Central memory CD8-positive, alpha-beta T cell (primary cell): Measurements from ENCODE around the gene DKKL1.
A peak's percentile ranks its signal among the peaks of the same experiment; 100 is the strongest.

ENCODE experiments used
- ATAC-seq: fragments of 150-1000 bp; cut with Tn5 transposase; replicated peaks from 2 replicates; pipeline ENCODE4 v1.10.0; 2022; ENCODE audit warnings: mild to moderate bottlenecking, moderate FRiP score, moderate number of reproducible peaks; ENCODE audit not compliant: poor library complexity, severe bottlenecking; ENCODE audit errors: extremely low read depth
- DNase-seq, 2 donors: peaks; one replicate each; pipeline ENCODE4 v3.0.0; 2021; ENCODE audit warnings: low spot score in 2 of 2
- H3K27ac Mint-ChIP-seq: one replicate; pipeline ENCODE4 v1.8.0; 2022; ENCODE audit warnings: low read depth, mild to moderate bottlenecking, moderate library complexity, mixed read lengths
- H3K27me3 Mint-ChIP-seq: one replicate; pipeline ENCODE4 v1.8.0; 2022; ENCODE audit warnings: mixed read lengths
- H3K36me3 Mint-ChIP-seq: one replicate; pipeline ENCODE4 v1.8.0; 2022; ENCODE audit warnings: mild to moderate bottlenecking, moderate library complexity, mixed read lengths; ENCODE audit not compliant: insufficient read depth
- H3K4me1 Mint-ChIP-seq: one replicate; pipeline ENCODE4 v1.8.0; 2022; ENCODE audit warnings: mixed read lengths
- H3K4me3 Mint-ChIP-seq: one replicate; pipeline ENCODE4 v1.8.0; 2022; ENCODE audit warnings: mild to moderate bottlenecking, moderate library complexity, mixed read lengths
- H3K9me3 Mint-ChIP-seq: one replicate; pipeline ENCODE4 v1.8.0; 2022; ENCODE audit warnings: mixed read lengths

DKKL1 gene

DNA sequence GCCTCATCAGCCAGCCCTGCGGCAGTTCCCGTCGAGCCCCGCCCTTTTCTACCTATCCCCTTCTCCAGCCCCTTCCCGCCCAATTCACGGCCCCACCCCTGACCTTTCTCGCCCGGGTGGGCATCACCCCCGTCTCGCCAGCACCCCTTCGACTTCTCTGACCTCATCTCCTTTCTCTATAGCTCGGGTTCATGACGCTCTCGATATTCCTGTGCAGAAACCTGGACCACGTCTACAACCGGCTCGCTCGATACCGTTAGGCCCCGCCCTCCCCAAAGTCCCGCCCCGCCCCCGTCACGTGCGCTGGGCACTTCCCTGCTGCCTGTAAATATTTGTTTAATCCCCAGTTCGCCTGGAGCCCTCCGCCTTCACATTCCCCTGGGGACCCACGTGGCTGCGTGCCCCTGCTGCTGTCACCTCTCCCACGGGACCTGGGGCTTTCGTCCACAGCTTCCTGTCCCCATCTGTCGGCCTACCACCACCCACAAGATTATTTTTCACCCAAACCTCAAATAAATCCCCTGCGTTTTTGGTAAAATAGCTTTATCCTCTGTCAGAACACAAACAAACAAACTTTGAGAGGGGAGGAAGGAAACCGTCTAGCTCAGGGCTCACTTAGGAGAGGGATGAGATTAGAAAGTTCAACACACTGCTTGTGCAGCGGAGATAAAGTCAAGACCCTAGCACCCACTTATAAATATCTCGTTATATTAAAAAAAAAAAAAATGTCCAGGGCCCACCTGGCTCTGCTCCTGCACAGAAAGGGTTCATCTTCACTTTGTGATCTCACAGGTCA, 23.4 kb upstream of the DKKL1 start:
- Mint-ChIP-seq H3K4me3 (peak overlapping the region; percentile 48), H3K27me3 (no peaks in the 10 kb centered on the region), H3K27ac (peak overlapping the region; percentile 74), H3K4me1 (peaks cover 66% of the 10 kb centered on the region), H3K9me3 (no peaks in the 10 kb centered on the region), H3K36me3 (peaks cover 31% of the 10 kb centered on the region)
- no peak for DNase-seq
- ATAC-seq, result no peak

DNA sequence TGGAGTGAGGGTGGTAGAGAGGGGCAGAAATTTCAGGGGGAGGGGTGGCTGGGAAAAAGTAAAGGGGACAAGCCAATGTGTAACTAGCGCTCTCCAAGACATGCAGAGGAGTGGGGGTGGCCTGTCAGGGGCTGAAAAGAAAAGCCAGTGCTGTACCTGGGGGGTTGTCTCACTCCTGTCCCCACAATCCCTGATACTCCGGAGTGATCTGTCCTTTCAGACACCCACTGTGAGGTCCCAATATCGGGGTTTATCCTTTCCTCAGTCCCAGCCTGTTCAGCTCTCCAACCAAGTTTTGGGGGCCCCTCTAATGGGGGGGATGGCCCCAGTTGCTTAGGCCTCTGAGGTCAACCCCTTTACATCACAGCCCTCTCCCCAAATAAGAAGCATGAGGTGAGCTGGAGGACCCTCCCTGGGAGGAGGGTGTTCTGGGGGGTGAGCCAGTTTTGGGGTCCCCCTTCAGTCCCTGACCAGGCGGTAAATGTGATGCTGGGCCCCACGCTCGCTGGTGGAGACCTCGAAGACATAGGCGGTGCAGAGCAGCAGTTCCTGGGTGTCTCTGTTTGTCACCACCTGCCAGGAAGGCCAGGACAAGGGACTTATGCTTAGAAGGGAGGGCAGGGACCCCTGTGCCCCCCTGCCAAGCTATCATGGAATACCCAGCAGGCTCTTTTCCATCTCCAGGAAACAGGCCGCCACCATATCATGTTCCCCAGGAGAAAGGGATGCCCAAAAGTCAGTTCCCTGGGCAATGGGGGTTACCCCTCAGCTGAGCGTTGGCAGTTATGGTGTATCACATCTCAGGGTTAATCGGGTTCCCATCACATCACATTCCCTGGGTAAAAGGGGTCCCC, 22.6 kb upstream of the DKKL1 start:
- ATAC-seq (no peak), DNase-seq (no peak)
- Mint-ChIP-seq H3K27me3 (no peaks in the 10 kb centered on the region), H3K36me3 (peaks cover 24% of the 10 kb centered on the region), H3K27ac (peak overlapping the region; percentile 74), H3K4me1 (peaks cover 60% of the 10 kb centered on the region), H3K9me3 (no peaks in the 10 kb centered on the region), H3K4me3 (no peak overlapping the region)

DNA sequence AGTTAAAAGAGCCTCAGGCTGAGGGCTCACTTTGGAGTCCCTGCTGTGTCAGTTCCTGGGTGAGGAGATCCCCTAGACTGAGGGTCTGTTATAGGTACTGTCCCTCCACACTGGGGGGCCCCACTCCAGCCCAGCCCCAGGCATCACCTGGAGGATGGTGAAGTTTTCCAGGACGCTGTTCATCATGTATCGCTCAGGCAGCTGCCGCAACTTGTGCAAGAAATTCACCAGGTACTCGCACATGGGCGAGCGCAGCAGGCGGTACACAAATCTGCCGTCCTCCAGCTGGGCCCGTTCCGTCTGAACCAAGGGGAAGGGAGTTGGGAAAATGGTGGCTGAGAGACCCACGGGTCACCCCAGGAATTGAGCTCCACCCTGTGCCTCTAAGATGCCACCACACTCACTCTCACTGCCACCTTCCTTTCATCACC, 21.4 kb upstream of the DKKL1 start:
- ATAC-seq (no peak), DNase-seq (no peak)
- no peak overlapping the region for H3K4me3 Mint-ChIP-seq
- no peak overlapping the region for H3K27ac Mint-ChIP-seq
- H3K4me1 Mint-ChIP-seq, result peaks cover 48% of the 10 kb centered on the region
- no peaks in the 10 kb centered on the region for H3K9me3 Mint-ChIP-seq
- peaks cover 20% of the 10 kb centered on the region for H3K36me3 Mint-ChIP-seq
- no peaks in the 10 kb centered on the region for H3K27me3 Mint-ChIP-seq

DNA sequence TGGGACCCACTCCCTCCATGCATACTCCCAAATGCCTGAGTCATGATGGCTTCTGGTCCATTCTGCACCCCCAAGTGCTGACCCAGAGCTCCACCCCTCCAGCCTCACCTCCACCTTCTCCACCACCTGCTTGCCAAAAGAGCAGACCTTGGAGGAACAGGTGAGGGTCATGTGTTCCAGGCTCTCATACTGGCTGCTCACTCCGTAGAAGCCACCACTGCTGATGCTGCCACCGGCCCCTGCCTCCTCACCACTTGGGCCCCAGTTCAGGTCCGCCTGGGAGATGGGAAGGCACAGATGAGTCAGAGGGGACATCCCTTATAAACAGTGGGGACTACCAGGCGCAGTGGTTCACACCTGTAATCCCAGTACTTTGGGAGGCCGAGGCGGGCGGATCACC, 20.6 kb upstream of the DKKL1 start:
- Mint-ChIP-seq H3K36me3 (peaks cover 13% of the 10 kb centered on the region), H3K4me3 (no peak overlapping the region), H3K9me3 (no peaks in the 10 kb centered on the region), H3K27ac (no peak overlapping the region), H3K4me1 (peaks cover 42% of the 10 kb centered on the region), H3K27me3 (no peaks in the 10 kb centered on the region)
- ATAC-seq (no peak), DNase-seq (no peak)

DNA sequence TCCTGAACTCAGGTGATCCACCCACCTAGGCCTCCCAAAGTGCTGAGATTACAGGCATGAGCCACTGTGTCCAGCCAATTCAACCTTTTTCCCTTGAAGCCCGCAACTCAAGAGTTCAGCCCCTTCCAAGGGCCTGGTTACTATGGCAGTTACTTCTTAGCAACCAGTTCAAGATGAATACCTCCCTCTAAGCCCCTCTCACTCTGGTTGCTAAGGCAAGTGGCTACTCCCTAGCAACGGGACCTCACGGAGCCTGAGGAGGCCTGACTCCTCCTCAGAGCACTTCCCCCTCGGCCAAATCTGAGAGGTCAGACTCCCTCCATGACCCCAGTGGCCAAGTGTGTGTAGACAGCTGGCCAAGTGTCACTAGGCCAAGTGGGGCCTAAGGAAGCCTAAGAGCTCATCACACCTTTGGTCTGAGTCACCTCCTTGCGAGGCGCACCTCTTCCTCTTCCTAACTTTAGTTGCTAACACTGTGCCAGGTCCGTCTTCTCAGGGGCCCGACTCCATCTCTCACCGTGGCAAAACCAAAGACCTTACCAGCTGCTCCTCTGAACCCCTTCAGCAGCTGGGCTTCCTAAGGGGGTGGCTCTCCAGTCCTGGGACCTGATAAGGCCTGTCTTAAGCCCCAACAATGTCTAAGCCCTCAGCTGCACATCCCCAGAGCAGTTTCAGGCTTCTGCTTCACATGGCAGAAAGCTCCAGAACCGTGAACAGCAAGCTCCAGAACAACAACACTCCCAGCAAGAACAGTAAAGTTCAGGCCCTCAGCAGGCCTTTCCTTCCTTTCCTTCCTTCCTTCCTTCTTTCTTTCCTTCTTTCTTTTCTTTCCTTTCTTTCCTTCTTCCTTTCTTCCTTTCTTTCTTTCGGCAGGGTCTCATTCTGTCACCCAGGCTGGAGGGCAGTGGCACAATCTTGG, 18.9 kb upstream of the DKKL1 start:
- H3K27ac Mint-ChIP-seq, result peak overlapping the region; percentile 93

DNA sequence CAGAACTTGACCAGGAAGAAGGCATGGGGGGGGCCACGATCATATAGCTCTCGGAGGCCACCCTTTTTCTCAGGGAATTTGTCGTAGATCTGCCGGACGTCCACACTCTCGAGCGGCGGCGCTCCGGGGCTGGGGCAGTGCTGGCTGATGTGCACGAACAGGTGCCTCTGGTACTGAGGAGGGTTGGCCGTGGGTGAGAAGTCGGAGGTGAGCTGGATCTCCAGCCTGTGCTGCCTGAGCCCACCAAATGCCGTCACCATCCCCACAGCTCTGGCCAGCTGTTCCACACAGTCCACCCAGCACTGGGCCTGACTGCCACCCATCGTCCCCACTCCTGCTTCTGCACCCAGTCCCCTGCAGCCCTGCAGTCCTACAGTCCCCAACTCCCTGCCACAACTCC, 16.5 kb upstream of the DKKL1 start:
- no peak for DNase-seq
- Mint-ChIP-seq H3K9me3 (no peaks in the 10 kb centered on the region), H3K27me3 (peaks cover 16% of the 10 kb centered on the region), H3K4me1 (peaks cover 18% of the 10 kb centered on the region), H3K27ac (no peak overlapping the region), H3K4me3 (no peak overlapping the region), H3K36me3 (peaks cover 2% of the 10 kb centered on the region)
- ATAC-seq, result no peak

More for the DNA sequence above, 18.9 kb upstream of the DKKL1 start:
- H3K4me3 Mint-ChIP-seq, result no peak overlapping the region
- peaks cover 32% of the 10 kb centered on the region for H3K4me1 Mint-ChIP-seq
- H3K9me3 Mint-ChIP-seq, result no peaks in the 10 kb centered on the region
- no peak for DNase-seq
- H3K36me3 Mint-ChIP-seq, result peaks cover 7% of the 10 kb centered on the region
- ATAC-seq, result no peak
- no peaks in the 10 kb centered on the region for H3K27me3 Mint-ChIP-seq

DNA sequence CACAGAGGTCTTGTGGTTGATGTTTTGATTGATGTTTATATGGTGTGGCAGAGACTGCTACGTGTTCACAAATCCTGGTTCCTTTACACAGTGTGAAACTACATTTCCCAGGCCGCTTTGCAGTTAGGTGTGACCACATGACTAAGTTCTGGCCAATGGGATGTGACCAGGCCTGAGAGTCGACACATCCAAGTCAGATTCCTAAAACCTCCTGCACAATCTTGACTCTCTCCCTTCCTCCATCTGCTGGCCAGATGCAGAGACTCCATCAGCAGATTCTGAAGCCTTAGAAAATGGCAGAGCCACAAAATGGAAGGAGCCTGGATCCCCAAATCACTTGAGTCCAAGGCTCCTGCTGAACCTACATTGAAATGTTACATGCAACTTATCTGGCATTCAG, 15.8 kb upstream of the DKKL1 start:
- H3K27me3 Mint-ChIP-seq, result peaks cover 23% of the 10 kb centered on the region
- ATAC-seq, result no peak
- DNase-seq, result no peak
- H3K27ac Mint-ChIP-seq, result no peak overlapping the region
- H3K9me3 Mint-ChIP-seq, result no peaks in the 10 kb centered on the region
- peaks cover 14% of the 10 kb centered on the region for H3K4me1 Mint-ChIP-seq
- peaks cover 2% of the 10 kb centered on the region for H3K36me3 Mint-ChIP-seq
- no peak overlapping the region for H3K4me3 Mint-ChIP-seq

DNA sequence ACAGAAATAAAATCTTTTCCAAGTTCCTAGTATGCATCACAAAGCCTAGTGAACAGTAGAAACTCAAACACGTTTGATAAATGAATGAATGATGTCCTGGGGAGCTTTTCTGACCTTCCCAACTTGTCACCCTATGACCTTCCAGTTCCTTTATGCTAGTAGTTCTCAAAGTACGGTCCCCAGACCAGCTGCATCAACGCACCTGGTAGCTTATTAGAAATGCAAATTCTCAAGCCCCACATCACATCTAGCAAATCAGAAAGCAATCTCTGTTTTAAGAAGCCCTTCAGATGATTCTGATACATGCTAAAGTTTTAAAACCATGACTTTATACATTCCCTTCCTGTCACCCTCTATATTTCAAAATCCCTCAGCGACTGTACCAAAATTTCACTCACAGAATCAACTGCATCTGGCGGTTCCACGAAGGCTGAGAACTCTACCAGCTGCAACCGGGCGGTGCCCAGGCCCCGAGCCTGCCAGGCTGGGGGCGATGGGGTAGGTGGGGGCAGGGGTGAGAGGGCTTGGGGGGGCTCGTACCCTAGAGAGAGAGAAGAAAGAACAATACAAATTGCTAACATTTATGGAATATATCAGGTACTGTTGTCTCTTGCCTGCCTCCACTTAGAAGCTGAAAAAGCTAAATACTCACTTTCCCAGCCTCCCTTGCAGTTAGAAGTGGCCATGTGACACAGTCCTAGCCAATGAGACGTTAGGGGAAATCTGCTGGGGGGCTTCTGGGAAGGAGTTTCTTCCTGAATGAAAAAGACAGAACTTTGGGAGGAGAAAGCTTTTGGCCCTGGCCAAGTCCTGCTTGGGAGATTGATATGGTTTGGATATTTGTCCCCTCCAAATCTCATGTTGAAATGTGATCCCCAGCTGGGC, 15.1 kb upstream of the DKKL1 start:
- Mint-ChIP-seq H3K27ac (no peak overlapping the region), H3K27me3 (peaks cover 30% of the 10 kb centered on the region), H3K36me3 (peaks cover 2% of the 10 kb centered on the region), H3K4me3 (no peak overlapping the region), H3K9me3 (no peaks in the 10 kb centered on the region), H3K4me1 (peaks cover 12% of the 10 kb centered on the region)
- DNase-seq, result no peak
- ATAC-seq, result no peak

DNA sequence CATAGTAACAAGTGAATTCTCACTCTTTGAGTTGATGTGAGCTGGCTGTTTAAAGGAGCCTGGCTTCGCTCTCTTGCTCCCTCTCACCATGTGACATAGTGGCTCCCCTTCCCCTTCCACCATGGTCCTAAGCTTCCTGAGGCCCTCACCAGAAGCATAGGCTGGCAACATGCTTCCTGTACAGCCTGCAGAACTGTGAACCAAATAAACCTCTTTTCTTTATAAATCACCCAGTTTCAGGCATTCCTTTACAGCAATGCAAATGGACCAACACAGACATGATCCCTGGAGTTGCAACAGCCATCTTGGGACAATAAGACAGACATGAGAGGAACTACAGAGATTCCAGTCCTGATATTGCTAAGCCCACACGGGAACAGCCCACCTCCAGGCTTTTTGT, 14.1 kb upstream of the DKKL1 start:
- Mint-ChIP-seq H3K36me3 (peaks cover 2% of the 10 kb centered on the region), H3K27ac (no peak overlapping the region), H3K4me3 (no peak overlapping the region), H3K4me1 (peaks cover 10% of the 10 kb centered on the region), H3K9me3 (no peaks in the 10 kb centered on the region), H3K27me3 (peaks cover 40% of the 10 kb centered on the region)
- DNase-seq, result no peak
- no peak for ATAC-seq

DNA sequence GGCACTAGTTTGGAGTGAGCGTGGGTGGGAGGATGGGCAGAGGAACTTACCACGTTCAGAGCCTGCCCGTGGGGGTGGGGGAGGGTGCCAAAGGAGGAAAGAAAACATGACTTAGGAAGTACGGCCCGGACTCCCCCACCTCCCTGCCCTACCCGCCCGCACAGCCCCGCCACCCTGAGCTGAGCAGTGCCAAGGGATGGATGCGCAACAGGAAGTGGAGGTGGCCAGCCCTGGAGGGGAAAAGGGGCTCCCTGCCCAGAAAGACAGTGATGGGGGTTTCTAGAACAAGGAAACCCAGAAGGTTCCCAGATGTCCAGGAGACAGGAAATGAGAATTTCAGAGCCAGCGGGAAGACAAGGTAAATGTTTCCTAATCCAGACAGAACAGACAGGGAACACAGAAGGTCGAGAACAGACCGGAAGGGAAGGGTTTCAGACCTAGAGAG, 7.7 kb upstream of the DKKL1 start:
- no peak for DNase-seq

DNA sequence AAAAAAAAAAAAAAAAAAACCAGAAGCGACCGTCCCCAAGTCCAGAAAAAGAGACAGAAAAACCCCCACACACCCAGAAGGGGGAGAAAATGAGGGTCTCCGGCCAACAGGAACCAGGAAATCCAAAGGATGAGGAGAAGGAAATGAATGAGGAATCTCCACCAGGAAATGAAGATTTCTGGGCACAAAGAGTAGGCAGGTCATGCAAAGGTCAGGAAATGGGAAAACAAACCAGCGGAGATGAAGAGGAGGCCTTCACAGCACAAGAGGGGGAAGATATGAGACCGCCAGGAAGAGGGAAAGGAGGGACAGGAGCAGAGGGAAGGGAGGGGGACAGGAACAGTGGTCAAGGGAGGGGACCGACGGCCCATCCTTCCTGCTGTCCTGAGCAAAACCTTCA, 7.3 kb upstream of the DKKL1 start:
- Mint-ChIP-seq H3K36me3 (peaks cover 3% of the 10 kb centered on the region), H3K4me1 (peaks cover 15% of the 10 kb centered on the region), H3K4me3 (no peak overlapping the region), H3K27ac (no peak overlapping the region), H3K9me3 (no peaks in the 10 kb centered on the region), H3K27me3 (peaks cover 62% of the 10 kb centered on the region)
- no peak for ATAC-seq
- no peak for DNase-seq

More for the DNA sequence above, 7.7 kb upstream of the DKKL1 start:
- no peak overlapping the region for H3K27ac Mint-ChIP-seq
- no peaks in the 10 kb centered on the region for H3K9me3 Mint-ChIP-seq
- ATAC-seq, result no peak
- H3K4me3 Mint-ChIP-seq, result no peak overlapping the region
- peaks cover 15% of the 10 kb centered on the region for H3K4me1 Mint-ChIP-seq
- H3K27me3 Mint-ChIP-seq, result peaks cover 67% of the 10 kb centered on the region
- H3K36me3 Mint-ChIP-seq, result peaks cover 1% of the 10 kb centered on the region
